ENCODE results near the gene CRACR2B.
A peak's percentile ranks its signal among the peaks of the same experiment; 100 is the strongest.

CRACR2B gene

GRCh38 chr11:811446-812245, 16.1 kb upstream of the CRACR2B start:
- DNase-seq (ENCODE audit: low spot score): no peak

GRCh38 chr11:812390-812789, 15.3 kb upstream of the CRACR2B start:
- DNase-seq (ENCODE audit: low spot score): no peak

- no peak for DNase-seq (ENCODE audit: low spot score)
Observed at GRCh38 chr11:813072-813455, 14.7 kb upstream of the CRACR2B start.

GRCh38 chr11:813456-814096, 14.1 kb upstream of the CRACR2B start:
- no peak for DNase-seq (ENCODE audit: low spot score)

- DNase-seq (ENCODE audit: low spot score): no peak
Observed at GRCh38 chr11:815675-816432, 11.9 kb upstream of the CRACR2B start.

- no peak for DNase-seq (ENCODE audit: low spot score)
Observed at GRCh38 chr11:816433-816779, 11.3 kb upstream of the CRACR2B start.

GRCh38 chr11:818396-819128, 9.2 kb upstream of the CRACR2B start, which contains the start of gene PNPLA2:
Gene PNPLA2, plus strand, starts transcription at chr11:818914. Its CDS starts 805 bp downstream, at chr11:819719.
- DNase-seq (ENCODE audit: low spot score): no peak

- peak; percentile 92 for DNase-seq (ENCODE audit: low spot score)
Observed at GRCh38 chr11:819129-819931, 8.4 kb upstream of the CRACR2B start.

GRCh38 chr11:819943-820649, 7.6 kb upstream of the CRACR2B start:
- DNase-seq (ENCODE audit: low spot score): peak; percentile 85

- DNase-seq (ENCODE audit: low spot score): no peak
Observed at GRCh38 chr11:820655-821511, 6.8 kb upstream of the CRACR2B start.

- DNase-seq (ENCODE audit: low spot score): no peak
Observed at GRCh38 chr11:821512-822371, 6.0 kb upstream of the CRACR2B start.

GRCh38 chr11:823441-824291, 4.1 kb upstream of the CRACR2B start:
- DNase-seq (ENCODE audit: low spot score): no peak

GRCh38 chr11:824292-824880, 3.3 kb upstream of the CRACR2B start:
- DNase-seq (ENCODE audit: low spot score): no peak

GRCh38 chr11:824942-825341, 2.8 kb upstream of the CRACR2B start:
- no peak for DNase-seq (ENCODE audit: low spot score)

GRCh38 chr11:825366-826226, 2.1 kb upstream of the CRACR2B start:
- no peak for DNase-seq (ENCODE audit: low spot score)

- no peak for DNase-seq (ENCODE audit: low spot score)
Observed at GRCh38 chr11:826227-826621, 1.5 kb upstream of the CRACR2B start.

- DNase-seq (ENCODE audit: low spot score): no peak
Observed at GRCh38 chr11:826836-827145, 928 bp upstream of the CRACR2B start.

Data from RKO (cell line).